HG03175 (cell line): Measurements from ENCODE around the gene SMC3.
A peak's percentile ranks its signal among the peaks of the same experiment; 100 is the strongest.
"Not testable (repeated sequence)": the region's sequence is repeated elsewhere in the genome, so short reads cannot be mapped to it uniquely, and the experiment has no call there.

Experiments
- ATAC-seq: cut with Tn5 transposase; IDR thresholded peaks from one replicate; pipeline ENCODE4 v1.9.1; 2021; ENCODE audit warnings: mild to moderate bottlenecking, moderate library complexity; ENCODE audit not compliant: unreplicated experiment

Gene SMC3

DNA sequence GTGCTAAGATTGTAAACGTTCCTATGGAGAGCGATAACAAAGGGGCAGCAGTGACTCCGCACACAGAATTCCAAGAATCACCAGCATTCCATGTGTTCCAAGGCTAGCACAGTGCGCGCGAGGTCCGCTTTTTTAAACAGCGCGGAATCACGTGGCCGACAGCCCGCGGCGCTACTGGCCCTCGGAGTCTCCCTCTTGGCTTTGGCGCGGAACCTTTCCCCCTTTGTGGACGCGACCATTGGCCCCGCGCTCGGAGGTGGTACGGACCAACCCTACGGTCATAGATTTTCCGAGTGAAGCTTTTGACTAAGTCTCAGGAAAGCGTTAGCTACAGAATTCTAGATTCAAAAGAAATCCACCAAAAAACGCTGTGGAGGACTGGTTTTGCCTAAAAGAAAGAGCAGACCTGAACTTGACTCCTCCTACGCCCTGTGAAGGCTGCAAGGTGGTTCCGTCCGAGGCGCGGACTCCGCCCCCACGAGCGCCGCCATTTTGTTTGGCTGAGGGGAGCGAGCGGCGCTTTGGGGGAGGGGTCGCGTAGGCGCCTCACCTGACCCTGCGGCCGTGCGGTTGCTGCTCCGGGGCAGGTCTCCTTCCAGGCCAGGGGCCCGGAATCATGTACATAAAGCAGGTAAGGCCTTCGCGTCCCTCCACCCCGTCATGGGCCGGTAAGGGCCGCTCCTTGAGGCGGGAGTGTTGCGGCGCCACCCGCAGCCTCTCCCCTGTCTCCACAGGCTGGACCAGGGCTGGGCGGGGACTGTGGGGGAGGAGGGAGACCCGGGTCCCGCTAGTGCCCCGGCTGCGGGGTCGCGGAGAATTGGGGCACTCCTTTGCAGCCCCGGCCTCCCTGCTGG, at the start of gene SMC3:
Gene SMC3, plus strand, starts transcription at position 495 of the 854 bp plus-strand sequence. Its CDS starts 122 bp downstream, at position 617.
- peak; percentile 86 for ATAC-seq

- ATAC-seq = no peak
Observed at GRCh38 chr10:110522365-110522988, 45.0 kb upstream of the SMC3 start.

- no peak for ATAC-seq
Observed at GRCh38 chr10:110523736-110524135, 43.8 kb upstream of the SMC3 start.

DNA sequence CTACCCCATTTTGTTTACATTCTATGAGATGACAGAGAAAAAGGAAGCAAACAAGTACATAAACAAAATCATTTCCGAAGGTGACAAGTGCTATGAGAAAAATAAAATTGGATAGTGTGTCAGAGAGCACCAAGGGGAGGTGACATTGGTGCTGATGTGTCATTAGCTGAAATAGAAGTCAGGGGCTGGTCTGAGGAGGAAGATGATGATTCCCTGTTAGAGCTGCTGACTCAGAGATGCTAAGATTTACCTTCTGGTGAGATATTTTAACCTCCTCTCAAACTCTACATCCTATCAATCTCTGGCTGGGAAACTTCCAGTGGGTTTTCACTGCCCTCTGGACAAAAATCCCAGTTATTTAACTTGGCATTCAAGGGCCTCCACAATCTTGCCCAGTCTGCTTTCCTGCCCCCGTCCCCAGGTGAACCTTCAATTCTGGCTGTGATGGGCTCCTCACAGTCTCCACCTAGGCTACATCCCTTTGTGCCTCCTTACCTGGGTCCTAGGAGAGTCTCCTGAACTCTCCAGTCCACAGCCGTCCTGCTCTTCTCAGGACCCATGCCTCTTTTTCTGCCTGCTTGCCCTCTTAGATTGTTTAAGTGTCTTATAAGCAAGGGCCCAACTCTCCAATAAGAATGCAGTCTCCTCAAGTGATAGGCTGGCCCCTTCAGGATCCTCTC, 43.2 kb upstream of the SMC3 start:
- ATAC-seq = no peak

DNA sequence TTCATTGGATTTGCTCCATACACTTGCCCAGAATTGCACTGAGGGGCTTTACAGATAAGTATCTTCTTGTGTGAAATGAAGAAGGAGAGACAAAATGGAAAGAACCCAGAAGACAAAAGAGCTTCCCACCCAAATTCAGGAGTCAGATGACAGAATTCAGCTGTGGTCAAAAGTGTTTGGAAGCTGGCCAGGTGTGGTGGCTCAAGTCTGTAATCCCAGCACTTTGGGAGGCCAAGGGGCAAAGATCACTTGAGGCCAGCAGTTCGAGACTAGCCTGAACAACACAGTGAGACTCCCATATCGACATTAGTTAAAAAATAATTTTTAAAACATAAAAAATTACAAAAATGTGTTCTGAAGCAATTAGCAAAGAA, 42.6 kb upstream of the SMC3 start:
- no peak for ATAC-seq

DNA sequence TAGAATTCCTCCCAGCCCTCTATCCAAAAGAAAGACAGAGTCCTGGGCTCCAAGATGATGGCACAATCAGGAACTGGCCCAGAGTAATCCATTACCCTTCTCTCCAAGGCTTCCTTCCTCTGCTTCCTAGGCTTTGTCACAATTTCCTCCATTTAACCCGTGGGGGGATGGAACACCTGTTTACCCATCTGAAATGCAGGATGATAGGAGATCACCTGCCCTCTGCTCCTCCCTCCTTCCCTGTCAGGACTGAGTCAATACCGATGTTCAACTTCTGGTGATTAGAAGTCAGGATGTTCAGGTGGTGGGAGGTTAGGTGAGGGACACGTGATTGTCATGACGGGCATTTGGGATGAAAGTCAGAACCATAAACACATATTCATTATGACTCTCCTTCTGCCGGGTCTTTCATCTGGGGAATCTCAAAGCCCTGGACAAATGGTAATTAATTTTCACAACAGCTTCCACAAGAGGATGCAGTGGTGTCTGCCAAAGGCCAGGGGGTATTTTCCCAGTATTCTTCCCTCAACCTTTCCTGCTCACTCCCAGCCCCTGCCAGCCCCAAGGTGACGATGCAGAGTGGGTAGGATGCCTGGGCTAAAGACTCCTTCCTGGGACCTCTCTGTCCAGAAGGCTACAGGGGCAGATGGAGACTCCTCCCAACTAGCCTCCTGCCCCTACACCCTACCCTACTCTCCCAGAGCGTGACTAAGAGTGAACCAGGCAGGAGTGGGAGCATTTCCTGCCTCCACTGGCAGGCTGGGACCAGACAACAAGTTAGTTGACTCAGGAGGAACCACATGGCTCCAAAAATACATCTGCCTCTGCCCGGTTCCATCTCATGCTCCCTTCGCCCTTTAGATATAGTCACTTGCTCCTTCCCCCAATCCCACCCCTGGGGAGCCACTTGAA, 41.9 kb upstream of the SMC3 start:
- no peak for ATAC-seq

DNA sequence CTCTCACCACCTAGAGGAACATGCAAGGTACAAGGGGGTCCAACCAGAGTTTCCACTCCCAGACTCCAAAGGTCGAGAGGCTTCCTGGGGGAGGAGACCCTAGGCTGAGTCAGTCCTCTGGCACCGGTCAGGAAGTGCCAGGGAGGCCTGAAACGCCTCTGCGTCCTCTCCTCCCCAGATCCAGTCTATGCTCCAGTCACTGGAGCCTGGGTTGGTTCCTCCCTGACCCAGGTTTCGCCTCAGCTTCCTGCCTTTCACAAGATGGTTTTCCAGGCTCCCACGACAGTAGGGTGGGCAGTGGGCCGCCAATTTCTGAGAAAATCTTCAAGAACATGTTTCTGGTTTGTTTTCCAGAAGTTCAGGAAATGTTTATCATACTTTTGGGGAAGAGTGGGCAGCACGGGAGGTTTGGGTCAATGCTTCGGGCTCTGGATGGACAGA, 39.7 kb upstream of the SMC3 start:
- ATAC-seq = no peak

DNA sequence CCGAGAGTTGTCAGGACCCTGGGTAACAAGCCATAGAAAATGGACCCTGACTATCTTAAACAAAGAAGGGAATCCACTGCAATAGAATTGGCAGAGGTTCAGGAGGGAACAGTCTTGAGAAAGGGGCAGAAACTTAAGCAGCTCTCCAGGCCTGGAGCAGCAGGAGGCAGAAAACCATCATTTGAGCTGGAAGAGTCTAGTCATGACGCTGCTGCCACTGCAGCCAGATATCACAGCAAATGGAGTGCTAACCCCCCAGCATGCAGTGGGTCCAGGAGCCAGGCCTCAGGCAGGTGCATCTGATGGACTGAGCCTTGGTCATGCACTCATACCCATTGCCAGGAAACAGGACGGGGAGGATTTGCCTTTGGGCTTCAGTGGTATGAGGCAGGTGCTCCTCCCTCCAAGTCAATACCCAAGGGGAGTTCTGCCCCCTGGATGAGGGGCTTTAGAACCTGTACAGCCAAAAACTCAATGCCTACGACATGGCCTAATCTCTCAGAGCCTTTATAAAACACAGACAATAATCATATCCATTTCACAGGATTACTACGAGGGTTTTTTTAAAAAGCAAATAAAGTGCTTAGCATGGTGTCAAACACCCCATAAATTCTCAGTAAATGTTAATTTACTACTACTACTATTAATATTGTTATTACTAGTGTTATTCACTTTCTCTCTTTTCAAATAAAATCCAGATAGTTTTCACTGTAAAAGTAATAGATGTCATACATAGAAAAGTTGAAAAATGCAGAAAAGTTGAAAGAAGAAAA, 39.1 kb upstream of the SMC3 start:
- ATAC-seq = no peak

GRCh38 chr10:110528997-110529524, 38.4 kb upstream of the SMC3 start:
- peak; percentile 39 for ATAC-seq

GRCh38 chr10:110529596-110530011, 37.9 kb upstream of the SMC3 start:
- no peak for ATAC-seq

- ATAC-seq = no peak
Observed at GRCh38 chr10:110530131-110530831, 37.2 kb upstream of the SMC3 start.

- no peak for ATAC-seq
Observed at GRCh38 chr10:110531687-110532086, 35.8 kb upstream of the SMC3 start.

GRCh38 chr10:110532628-110533027, 34.9 kb upstream of the SMC3 start:
- not testable (repeated sequence) for ATAC-seq

DNA sequence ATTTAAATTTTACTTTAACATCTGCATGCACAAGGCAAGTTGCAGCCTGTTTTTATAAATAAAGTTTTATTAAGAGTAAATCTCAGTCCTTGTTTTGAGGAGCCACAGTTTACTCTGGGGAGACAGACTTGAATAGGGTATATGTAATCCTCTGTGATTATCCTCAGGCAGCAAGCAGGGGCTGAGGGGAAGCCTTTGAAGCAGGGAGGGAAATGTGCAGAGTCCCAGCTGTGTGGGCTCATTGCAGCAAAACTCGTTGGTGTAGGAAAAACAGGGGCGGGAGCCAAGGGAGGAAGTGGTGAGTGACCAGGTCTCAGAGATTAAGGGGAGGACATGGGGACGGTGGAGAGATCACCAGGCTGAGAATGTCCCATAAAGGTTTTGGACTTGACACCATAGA, 34.3 kb upstream of the SMC3 start:
- ATAC-seq = no peak

- no peak for ATAC-seq
Observed at GRCh38 chr10:110534571-110534970, 32.9 kb upstream of the SMC3 start.

DNA sequence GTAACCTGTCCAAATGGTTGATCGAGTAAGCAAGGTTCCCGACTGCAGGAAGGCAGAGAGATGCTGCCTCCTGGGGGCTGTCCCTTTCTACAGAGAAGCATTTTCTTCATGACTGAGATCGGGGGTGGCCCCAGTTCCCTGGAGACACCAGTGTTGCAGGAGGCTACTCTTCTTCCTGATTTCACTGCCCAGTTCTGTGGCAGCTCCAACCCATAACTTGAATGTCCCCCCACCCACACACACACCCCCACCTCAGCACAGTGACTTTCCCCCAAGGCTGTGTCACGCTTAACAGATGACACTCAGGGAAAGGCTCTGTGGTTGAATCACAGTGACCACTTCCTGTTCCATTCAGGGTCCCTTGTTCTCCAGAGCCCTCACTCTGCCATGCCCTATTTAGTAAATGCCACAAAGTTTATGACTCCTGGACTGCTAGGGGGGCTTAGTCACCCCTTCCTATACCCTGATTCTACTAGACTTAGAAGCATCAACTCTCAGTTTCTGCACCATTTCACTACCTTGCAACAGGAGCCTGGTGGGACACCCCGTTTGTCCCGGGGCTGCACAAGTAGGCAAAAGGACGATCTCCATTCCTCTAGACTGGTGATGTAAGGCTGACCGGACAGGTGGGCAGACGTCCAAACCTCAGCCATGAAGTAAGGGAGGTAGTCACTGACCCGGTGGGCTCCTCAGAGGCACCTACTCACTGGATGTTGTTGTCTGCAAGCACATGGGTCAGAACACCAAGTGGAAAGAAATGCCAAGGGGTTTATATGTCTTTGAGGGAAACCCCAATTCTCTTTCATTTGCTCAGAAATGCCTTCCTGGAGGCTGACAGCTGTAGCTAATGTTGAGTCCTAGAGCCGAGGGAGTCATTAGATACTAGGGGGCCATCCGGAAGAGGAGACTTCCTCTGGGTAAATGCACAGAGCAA, 31.3 kb upstream of the SMC3 start:
- peak; percentile 79 for ATAC-seq

GRCh38 chr10:110539091-110539490, 28.4 kb upstream of the SMC3 start:
- ATAC-seq = no peak

DNA sequence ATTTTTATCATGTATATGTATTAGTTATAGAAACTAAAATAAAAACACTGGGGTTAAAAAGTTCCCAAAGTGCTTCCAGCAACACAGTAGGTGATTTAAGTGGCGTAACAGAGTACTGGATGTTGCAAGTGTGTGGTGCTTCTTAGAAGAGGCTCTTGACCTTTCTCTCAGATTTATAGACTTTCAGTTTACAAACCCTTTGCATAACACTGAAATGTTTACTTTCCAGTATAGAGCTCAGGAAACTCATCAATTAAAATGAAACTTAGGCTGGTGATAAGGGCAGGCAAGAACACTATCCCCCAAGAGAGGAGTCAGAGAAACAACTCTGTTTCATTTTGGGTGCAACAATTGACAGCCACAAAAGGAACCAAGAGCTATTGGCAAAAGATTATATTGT, 27.5 kb upstream of the SMC3 start:
- ATAC-seq = no peak
